Measurements from ENCODE around the gene TMEM132A.

DNA sequence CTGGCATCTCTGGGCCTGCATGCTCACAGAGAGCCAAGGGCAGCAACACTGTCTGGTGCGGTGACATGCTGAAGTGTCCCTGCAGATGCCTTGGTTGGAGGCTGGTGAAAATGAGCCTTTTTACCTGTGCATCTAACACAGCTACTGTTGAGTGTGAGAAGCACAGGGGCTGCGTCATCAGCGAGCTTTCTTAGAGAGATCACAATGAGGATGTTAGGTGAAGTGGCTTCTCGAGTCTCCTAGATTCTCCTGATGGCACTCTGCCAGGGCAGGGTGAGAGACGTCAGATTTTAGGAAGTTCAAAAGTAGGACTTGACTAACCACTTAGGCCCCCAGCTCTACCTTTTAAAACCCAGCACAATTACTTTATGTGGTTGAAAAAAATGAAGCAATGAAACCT, 31.3 kb downstream of the TMEM132A start:
- TF ChIP-seq, protein P1, sequence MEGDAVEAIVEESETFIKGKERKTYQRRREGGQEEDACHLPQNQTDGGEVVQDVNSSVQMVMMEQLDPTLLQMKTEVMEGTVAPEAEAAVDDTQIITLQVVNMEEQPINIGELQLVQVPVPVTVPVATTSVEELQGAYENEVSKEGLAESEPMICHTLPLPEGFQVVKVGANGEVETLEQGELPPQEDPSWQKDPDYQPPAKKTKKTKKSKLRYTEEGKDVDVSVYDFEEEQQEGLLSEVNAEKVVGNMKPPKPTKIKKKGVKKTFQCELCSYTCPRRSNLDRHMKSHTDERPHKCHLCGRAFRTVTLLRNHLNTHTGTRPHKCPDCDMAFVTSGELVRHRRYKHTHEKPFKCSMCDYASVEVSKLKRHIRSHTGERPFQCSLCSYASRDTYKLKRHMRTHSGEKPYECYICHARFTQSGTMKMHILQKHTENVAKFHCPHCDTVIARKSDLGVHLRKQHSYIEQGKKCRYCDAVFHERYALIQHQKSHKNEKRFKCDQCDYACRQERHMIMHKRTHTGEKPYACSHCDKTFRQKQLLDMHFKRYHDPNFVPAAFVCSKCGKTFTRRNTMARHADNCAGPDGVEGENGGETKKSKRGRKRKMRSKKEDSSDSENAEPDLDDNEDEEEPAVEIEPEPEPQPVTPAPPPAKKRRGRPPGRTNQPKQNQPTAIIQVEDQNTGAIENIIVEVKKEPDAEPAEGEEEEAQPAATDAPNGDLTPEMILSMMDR (IDR thresholded peaks at IDR 0.05), result no peak
- TF ChIP-seq POLR2A (IDR thresholded peaks at IDR 0.05), result no peak

Data from stomach (tissue), 4 donors.